Peyer's patch (tissue), 4 donors: Measurements from ENCODE around the gene RNF38.

Experiments used
- POLR2A ChIP-seq, 2 donors: fragments of 450-650 bp; IDR thresholded peaks; one replicate each; pipeline ENCODE4 v1.5.1; 2017; ENCODE audit warnings: antibody characterized with exemption in 2 of 2, mild to moderate bottlenecking in 2 of 2, moderate library complexity in 2 of 2
- TF ChIP-seq, protein P1 (sequence below), 6 experiments: fragments of 450-650 bp in 4 of 6; fragments of 200-600 bp in 2 of 6; sonication (generic) in 1 of 6; IDR thresholded peaks; one replicate each; pipeline ENCODE4 v1.5.1; 2017 to 2019; ENCODE audit warnings: antibody characterized with exemption in 6 of 6, mild to moderate bottlenecking in 3 of 6, moderate library complexity in 1 of 6

DNA sequence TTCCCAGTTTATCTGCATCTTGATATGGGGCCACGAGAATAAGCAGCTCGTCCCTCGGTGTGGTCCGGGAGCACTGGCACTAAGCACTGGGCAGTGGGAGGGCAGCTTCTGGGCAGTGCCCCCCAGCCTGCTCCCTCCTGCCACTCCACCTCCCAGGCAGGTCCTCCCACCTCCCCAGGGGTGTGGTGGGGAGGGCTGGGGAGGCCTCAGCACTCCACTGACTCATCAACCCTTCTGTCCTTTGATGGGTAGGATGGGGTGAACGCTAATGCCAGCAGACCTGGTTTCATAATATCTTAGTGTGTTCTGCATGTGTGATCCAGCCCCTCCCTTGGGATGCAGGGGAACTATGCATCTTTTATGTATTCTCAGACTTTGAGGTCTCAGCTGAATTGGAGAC is 79.6 kb downstream of the RNF38 start:
- TF ChIP-seq, protein P1, sequence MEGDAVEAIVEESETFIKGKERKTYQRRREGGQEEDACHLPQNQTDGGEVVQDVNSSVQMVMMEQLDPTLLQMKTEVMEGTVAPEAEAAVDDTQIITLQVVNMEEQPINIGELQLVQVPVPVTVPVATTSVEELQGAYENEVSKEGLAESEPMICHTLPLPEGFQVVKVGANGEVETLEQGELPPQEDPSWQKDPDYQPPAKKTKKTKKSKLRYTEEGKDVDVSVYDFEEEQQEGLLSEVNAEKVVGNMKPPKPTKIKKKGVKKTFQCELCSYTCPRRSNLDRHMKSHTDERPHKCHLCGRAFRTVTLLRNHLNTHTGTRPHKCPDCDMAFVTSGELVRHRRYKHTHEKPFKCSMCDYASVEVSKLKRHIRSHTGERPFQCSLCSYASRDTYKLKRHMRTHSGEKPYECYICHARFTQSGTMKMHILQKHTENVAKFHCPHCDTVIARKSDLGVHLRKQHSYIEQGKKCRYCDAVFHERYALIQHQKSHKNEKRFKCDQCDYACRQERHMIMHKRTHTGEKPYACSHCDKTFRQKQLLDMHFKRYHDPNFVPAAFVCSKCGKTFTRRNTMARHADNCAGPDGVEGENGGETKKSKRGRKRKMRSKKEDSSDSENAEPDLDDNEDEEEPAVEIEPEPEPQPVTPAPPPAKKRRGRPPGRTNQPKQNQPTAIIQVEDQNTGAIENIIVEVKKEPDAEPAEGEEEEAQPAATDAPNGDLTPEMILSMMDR (IDR thresholded peaks at IDR 0.05): no peak
- no peak for TF ChIP-seq POLR2A (IDR thresholded peaks at IDR 0.05)
